ENCODE data around the gene TMCC1. TPM values are rescaled to one million over a fixed set of nuclear protein-coding genes. Genes with fewer than 3 reads are reported as not detected.
A peak's percentile ranks its signal among the peaks of the same experiment; 100 is the strongest.
"Not testable (repeated sequence)": the region's sequence is repeated elsewhere in the genome, so short reads cannot be mapped to it uniquely, and the experiment has no call there.

The TMCC1 gene
- total RNA-seq, 1 experiment from 2014 or later, result 6.2 TPM

DNA sequence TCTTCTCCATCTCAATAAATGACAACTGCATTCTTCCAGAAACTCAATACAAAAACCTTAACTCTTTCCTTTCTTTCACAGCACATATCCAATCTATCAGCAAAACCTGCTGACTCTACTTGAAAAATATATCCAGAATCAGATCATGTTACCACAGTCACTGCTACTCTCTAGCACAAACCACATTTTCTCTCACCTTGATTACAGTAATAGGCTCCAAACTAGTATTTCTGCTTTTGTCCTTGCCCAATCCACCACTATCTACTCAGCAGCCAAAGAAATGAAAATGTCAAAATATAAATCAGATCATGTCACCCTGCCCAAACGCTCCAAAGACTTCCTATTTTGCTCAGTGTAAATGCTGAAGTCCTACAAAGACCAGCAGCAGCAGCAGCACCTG is 15.2 kb downstream of the TMCC1 start:
- no peaks in the 10 kb centered on the region for H3K27me3 ChIP-seq (ENCODE audit: low read length)
- intact Hi-C loops (cut with micrococcal nuclease), result no loop called here
- H3K27ac ChIP-seq (ENCODE audit: low read length), result no peak overlapping the region
- ChIA-PET CTCF (no interaction called here), POLR2A (ENCODE audit: unreplicated experiment) (no interaction called here)
- ATAC-seq (no peak), DNase-seq (peak; percentile 16)
- H3K4me1 ChIP-seq (ENCODE audit: insufficient read depth, low read length), result no peaks in the 10 kb centered on the region; the same call in 1 of the 2 replicates
- TF ChIP-seq EZH2 (IDR thresholded peaks at IDR 0.05; ENCODE audit: low read length, unreplicated experiment) (no peak), EZH2phosphoT487 (IDR thresholded peaks at IDR 0.05; ENCODE audit: borderline replicate concordance, low read length) (no peak), CTCF (conservative IDR thresholded peaks at IDR 0.05; ENCODE audit: low read depth, low read length) (no peak)
- H3K79me2 ChIP-seq (ENCODE audit: low read length), result 0 out of 2 replicates have a peak, but pooled peaks cover 6% of the 10 kb centered on the region
- no peak overlapping the region for H3K4me2 ChIP-seq (ENCODE audit: low read length)
- H3K9me2 ChIP-seq (replicated peaks; ENCODE audit: low read length), result no peaks in the 10 kb centered on the region
- no peak overlapping the region for H2AFZ ChIP-seq (ENCODE audit: low read length)
- H3K9me3 ChIP-seq (ENCODE audit: low read length), result no peaks in the 10 kb centered on the region
- H3K36me3 ChIP-seq (ENCODE audit: low read depth, low read length), result no peaks in the 10 kb centered on the region
- no peaks in the 10 kb centered on the region for H4K20me1 ChIP-seq (ENCODE audit: low read length)
- no TSS peak for BruUV-seq (replicated peaks)
- H3K4me3 ChIP-seq (ENCODE audit: low read length), result no peak overlapping the region
- H3K9ac ChIP-seq (ENCODE audit: low read length), result no peak overlapping the region
- H3F3A ChIP-seq (ENCODE audit: low read length, unreplicated experiment), result no peaks in the 10 kb centered on the region

DNA sequence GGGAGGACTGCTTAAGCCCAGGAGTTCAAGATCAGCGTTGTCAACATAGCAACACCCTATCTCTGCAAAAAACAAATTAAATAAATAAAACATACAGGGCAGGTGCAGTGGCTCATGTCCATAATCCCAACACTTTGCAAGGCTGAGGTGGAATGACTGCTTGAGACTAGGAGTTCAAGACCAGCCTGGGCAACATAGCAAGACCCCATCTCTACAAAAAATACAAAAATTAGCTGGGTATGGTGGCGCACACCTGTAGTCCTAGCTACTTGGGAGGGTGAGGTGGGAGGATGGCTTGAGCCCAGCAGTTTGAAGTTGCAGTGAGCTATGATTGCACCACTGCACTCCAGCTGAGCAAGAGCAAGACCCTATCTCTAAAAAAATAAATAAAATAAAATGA is 19.0 kb downstream of the TMCC1 start:
- H3K4me2 ChIP-seq (ENCODE audit: low read length); H2AFZ ChIP-seq (ENCODE audit: low read length); BruUV-seq (replicated peaks); H3K9me3 ChIP-seq (ENCODE audit: low read length); CTCF ChIA-PET; H3K9me2 ChIP-seq (replicated peaks; ENCODE audit: low read length); H3K36me3 ChIP-seq (ENCODE audit: low read depth, low read length); intact Hi-C loops (cut with micrococcal nuclease); H3K27me3 ChIP-seq (ENCODE audit: low read length); DNase-seq; H3K79me2 ChIP-seq (ENCODE audit: low read length); H4K20me1 ChIP-seq (ENCODE audit: low read length); H3K9ac ChIP-seq (ENCODE audit: low read length); H3K27ac ChIP-seq (ENCODE audit: low read length); H3F3A ChIP-seq (ENCODE audit: low read length, unreplicated experiment); H3K4me3 ChIP-seq (ENCODE audit: low read length); ATAC-seq; POLR2A ChIA-PET (ENCODE audit: unreplicated experiment); H3K4me1 ChIP-seq (ENCODE audit: insufficient read depth, low read length): not testable (repeated sequence)

DNA sequence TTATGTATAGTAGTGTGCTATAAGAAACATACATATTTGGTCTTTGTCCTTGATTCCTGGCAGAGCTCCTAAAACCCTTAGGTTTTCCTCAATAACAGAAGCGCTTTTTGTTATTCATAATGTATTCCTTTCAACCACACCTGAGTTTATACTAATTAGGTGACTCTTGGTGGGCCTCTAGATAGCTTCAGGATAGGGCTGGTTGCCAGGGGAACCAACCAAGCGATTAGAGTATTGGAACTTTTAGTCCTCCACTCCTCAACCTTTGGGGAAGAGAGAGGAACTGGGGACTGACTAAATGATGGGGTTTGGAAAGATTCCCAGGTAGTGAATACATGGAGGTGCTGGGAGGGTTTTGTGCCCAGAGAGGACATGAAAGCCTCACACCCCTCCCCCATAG is 24.6 kb downstream of the TMCC1 start:
- H3F3A ChIP-seq (ENCODE audit: low read length, unreplicated experiment), result no peaks in the 10 kb centered on the region
- H3K36me3 ChIP-seq (ENCODE audit: low read depth, low read length), result no peaks in the 10 kb centered on the region; the same call in 1 of the 2 replicates
- H3K79me2 ChIP-seq (ENCODE audit: low read length), result 0 out of 2 replicates have a peak, but pooled peaks cover 3% of the 10 kb centered on the region
- H3K4me2 ChIP-seq (ENCODE audit: low read length), result no peak overlapping the region
- H2AFZ ChIP-seq (ENCODE audit: low read length), result no peak overlapping the region
- no peak overlapping the region for H3K4me3 ChIP-seq (ENCODE audit: low read length)
- no peak overlapping the region for H3K27ac ChIP-seq (ENCODE audit: low read length)
- no TSS peak for BruUV-seq (replicated peaks)
- no peaks in the 10 kb centered on the region for H3K9me3 ChIP-seq (ENCODE audit: low read length)
- no peak for TF ChIP-seq CTCF (conservative IDR thresholded peaks at IDR 0.05; ENCODE audit: low read depth, low read length)
- no peak for TF ChIP-seq EZH2 (IDR thresholded peaks at IDR 0.05; ENCODE audit: low read length, unreplicated experiment)
- TF ChIP-seq EZH2phosphoT487 (IDR thresholded peaks at IDR 0.05; ENCODE audit: borderline replicate concordance, low read length), result no peak
- no peak overlapping the region for H3K9ac ChIP-seq (ENCODE audit: low read length)
- ChIA-PET POLR2A (ENCODE audit: unreplicated experiment) (no interaction called here), CTCF (no interaction called here)
- no peaks in the 10 kb centered on the region for H3K27me3 ChIP-seq (ENCODE audit: low read length)
- peaks cover 13% of the 10 kb centered on the region for H3K4me1 ChIP-seq (ENCODE audit: insufficient read depth, low read length)
- DNase-seq, result no peak
- H4K20me1 ChIP-seq (ENCODE audit: low read length), result no peaks in the 10 kb centered on the region
- H3K9me2 ChIP-seq (replicated peaks; ENCODE audit: low read length), result no peaks in the 10 kb centered on the region
- intact Hi-C loops (cut with micrococcal nuclease), result loop anchor here (5.0 kb wide), 1 partner anchor 37 kb away; no protein-coding TSS in a partner anchor
- no peak for ATAC-seq
